Globus pallidus (tissue), 1 donor: ENCODE measurements around the gene CAP1.
"Not testable (repeated sequence)": the region's sequence is repeated elsewhere in the genome, so short reads cannot be mapped to it uniquely, and the experiment has no call there.

ENCODE experiments used
- DNase-seq: peaks from one replicate; pipeline ENCODE4 v3.0.0-alpha.2; 2015; ENCODE audit warnings: low spot score

The CAP1 gene

DNA sequence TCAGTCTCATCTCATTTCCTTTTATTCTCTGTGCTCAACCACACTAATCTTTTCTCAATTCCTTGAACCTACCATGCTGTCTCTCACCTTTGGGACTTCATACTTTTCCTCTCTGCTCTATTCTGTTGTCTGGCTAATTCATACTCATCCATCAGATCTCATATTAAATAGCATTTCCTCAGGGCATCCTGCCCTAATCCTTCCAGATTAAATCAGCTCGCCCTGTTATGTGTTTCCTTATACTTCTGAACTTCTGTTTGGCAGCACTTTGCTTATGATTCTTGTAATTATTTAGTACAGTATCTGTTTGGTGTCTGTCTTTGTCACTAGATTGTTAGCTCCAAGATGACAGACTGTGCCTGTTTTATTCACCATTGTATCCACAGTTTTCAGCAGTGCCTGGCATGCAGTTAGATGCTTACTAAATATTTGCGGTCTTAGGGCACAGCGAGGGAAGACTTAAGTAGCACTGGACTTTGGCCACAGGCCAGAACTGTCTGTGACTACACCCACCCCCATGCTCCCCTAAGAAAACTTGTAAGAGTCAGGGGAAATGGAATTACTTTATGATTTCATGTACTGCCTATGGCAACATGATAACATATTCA is 9.9 kb upstream of the CAP1 start:
- no peak for DNase-seq

DNA sequence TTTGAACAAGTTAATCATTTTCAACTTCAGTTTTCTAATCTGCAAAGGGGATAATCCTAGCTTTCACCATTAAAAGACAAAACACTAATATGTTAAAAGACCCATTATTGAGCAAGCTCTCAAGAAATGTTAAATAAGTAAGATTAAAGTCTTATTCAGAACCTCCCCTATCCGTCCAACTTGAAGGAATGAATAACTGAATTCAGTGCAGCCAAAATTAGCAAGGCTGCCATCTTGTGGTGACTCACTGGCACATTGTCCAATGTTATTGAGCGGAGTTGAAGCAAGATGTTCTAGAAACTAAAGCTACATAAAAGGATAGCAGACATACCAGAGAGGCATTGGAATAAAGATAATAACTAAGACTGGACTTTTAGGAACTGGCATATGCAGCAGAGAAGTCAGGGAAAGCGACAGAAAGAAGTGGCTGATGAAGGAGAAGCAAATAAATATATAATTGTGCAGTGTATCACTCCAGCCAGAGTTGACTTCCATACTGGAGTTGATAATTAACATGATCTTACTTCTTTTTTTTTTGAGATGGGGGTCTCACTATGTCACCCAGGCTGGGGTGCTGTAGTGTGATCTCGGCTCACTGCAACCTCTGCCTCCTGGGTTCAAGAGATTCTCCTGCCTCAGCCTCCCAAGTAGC is 8.2 kb upstream of the CAP1 start:
- peak; percentile 42 for DNase-seq

DNA sequence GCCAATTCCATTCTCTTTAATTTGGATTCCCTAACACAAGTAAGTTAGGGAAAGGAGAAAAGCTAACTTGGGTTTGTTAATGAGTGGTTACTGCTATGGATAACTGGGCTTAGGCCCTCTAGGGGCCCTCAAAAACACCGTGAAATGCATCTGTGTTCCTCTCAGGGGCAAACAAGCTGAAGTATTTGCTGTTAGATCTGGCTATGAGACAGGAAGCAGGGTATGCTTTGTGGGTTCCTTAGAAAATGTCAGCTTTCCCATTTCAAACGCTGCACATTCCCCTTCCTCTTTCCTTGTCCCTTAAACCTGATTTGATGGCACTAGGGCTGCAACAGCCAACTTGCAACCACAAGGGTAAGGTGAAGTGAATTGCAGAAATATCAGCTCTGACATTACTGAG is 5.7 kb upstream of the CAP1 start:
- DNase-seq = no peak

- no peak for DNase-seq
Measured at GRCh38 chr1:40036574-40036973, 4.0 kb upstream of the CAP1 start.

DNA sequence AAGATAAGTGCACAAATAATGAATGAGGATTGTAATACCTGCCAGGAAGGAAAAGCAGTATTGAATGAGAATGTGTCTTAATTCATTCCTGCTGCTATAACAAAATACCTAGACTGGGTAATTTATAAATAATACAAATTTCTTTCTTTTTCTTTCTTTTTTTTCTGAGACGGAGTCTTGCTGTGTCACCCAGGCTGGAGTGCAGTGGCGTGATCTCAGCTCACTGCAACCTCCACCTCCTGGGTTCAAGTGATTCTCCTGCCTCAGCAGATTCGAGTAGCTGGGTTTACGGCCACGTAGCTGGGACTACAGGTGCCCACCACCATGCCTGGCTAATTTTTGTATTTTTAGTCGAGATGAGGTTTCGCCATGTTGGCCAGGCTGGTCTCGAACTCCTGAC is 3.3 kb upstream of the CAP1 start:
- not testable (repeated sequence) for DNase-seq

- DNase-seq = no peak
Measured at GRCh38 chr1:40038697-40039096, 1.8 kb upstream of the CAP1 start.

DNA sequence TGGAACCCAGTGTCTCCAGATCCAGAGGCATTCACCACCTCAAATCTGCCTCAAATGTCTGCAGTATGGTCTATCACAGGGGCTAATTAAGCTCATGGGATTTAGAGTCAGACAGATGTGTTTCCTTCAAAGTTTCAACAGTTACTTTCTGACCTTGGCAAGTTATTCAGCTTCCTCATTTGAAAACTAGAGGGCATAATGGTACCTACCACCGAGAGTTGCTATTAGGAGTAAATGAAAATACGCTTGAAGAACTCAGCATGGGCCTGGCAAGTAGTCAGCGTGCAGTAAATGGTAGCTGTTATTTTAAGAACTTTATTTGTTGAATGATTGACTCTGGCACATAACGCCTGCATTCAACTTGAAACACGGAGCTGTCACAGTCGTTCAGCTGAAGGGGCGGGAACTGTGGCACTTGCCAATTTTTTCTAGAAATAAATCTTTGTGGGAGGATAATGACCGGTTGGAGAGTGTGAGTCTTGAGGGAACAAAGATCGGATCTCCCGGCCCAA is 1.2 kb upstream of the CAP1 start:
- DNase-seq = no peak

DNA sequence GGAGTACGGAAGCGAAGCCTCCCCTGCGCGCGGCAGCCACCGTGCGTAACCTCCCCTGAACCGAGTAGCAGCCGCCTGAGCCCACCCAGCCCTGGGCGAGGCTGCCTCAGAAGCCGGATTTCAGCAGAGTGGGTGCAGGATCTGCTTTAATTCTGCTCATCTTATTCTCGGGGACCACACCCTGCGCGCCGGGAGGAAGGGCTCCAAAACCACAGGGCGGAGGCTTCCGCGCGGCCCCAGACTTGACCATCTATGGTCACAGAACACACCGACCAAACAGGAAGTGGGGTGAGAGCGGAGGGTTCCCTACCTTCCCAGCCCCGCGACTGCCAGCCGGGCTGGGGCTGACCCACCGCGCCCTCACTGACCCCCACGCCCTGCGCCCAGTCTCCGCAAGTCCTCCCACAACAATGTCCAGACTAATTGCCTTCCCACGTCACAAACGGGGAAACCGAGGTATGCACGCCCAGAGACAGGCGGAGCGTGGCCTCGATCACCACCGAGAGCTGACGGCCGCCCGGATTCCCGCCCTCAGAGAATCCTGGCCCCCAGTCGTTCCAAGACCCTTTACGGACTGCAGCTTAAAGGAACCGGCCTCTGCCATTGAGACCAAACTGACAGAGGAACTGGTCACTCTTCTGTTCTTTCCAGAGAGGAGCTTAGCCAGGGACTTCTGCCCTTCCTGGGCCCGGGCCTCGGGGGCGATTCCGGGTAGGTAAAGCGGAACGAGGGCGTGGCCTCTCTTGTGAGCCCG is 595 bp upstream of the CAP1 start:
- DNase-seq = peak; percentile 61

DNA sequence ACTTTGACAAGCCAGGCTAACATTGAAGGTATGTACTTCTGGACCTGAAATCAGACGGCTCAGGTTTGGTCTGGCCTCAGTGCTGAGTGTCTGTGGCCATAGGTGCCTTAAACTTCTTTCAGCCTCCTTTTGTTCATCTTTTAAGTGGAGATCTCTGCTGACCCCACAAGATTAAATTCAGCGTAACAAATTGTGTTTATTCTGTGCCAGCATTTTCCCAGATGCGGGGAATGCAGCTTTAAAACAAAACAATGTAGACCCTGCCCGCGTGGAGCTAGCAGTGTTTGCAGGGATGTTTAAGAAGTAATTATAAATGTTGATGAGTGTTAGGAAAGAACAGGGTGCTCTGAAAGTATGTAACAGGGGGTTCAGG is 923 bp downstream of the CAP1 start:
- no peak for DNase-seq

GRCh38 chr1:40042341-40042740 is 1.8 kb downstream of the CAP1 start:
- DNase-seq = no peak

DNA sequence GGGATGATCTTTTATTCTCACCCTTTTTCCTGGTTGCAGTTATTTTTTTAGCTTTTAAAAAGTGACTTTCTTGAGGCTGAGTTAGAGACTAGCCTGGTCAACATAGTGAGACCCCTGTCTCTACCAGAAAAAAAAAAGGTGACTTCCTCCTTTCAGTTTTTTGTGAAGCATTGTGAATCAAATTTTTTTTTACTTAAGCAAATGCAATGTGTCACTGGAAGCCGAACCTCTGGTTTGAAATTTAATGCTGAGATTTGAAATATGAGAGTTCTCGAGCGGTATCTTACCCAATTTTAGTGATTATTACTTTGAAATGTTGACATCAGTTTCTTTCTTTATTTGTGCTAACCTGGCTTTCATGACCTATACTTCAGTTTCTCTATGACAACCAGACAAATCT is 3.6 kb downstream of the CAP1 start:
- DNase-seq = no peak

- DNase-seq = no peak
Measured at GRCh38 chr1:40045182-40045581, 4.7 kb downstream of the CAP1 start.

- no peak for DNase-seq
Measured at GRCh38 chr1:40045766-40046165, 5.2 kb downstream of the CAP1 start.

DNA sequence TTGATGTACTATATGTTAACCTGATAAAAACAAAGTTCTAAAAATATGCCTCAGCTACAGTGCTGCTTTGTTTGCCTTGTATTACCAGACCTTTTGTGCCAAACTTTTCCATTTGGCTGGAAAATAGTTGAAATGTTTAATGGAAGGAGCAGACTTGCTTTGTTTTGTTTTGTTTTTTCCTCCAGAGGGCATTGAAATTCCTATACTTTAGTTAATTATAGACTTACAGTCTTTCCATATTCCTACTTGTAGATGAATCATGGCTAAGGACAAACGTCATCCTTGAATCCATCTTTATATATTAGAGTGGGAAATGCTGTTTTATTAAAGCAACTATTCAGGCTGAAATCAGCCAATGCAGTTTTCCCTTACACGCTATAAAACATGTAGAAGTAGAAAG is 6.7 kb downstream of the CAP1 start:
- no peak for DNase-seq

DNA sequence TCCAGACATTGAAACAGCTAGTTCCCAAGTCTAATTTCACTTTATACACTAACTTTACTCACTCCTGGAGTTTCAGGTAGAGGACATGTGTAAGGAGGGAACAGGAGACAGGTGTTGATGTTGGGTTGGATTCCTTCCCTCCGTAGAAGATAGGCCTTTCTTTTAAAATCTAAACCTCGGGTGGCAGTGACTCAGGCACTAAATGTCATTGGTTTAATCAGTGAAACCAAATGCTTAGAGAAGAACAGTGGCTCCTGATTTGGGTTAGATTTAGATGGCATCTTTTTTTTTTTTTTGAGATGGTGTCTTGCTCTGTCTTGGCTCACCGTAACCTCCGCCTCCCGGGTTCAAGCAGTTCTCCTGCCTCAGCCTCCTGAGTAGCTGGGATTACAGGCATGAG is 7.2 kb downstream of the CAP1 start:
- no peak for DNase-seq

- DNase-seq = no peak
Measured at GRCh38 chr1:40049725-40050124, 9.2 kb downstream of the CAP1 start.

GRCh38 chr1:40050863-40051262 is 10.3 kb downstream of the CAP1 start:
- no peak for DNase-seq

DNA sequence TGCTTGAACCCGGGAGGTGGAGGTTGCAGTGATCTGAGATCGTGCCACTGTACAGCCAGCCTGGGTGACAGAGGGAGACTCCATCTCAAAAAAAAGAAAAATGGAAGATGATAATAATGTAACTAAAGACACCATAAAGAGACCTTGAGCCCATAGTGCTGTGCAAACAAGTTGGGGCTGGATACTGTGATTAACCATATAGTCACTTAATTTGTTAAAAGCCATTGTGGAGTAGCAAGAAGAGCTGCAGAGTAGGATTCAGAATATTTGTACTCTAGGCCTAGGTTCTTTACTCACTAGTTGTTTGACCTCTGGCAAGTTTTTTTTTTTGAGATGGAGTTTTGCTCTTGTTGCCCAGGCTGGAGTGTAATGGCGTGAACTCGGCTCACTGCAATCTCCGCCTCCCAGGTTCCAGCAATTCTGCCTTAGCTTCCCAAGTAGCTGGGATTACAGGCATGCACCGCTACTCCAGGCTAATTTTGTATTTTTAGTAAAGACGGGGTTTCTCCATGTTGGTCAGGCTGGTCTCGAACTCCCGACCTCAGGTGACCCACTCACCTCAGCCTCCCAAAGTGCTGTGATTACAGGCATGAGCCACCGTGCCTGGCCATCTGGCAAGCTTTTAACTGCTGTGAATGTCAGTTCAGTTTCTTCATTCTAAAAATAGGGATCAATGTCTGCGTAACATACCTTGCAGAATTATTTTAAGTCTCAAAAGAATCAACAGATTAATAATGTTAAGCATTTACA is 12.8 kb downstream of the CAP1 start:
- DNase-seq = no peak

GRCh38 chr1:40056519-40057309 is 16.2 kb downstream of the CAP1 start:
- no peak for DNase-seq

GRCh38 chr1:40057310-40058030 is 16.9 kb downstream of the CAP1 start:
- DNase-seq = peak; percentile 60

GRCh38 chr1:40058097-40058452 is 17.5 kb downstream of the CAP1 start:
- no peak for DNase-seq
